ENCODE measurements around the gene ATRNL1.

The ATRNL1 gene

GRCh38 chr10:115829521-115830205 is 736.5 kb downstream of the ATRNL1 start:
- TF ChIP-seq, protein P1, sequence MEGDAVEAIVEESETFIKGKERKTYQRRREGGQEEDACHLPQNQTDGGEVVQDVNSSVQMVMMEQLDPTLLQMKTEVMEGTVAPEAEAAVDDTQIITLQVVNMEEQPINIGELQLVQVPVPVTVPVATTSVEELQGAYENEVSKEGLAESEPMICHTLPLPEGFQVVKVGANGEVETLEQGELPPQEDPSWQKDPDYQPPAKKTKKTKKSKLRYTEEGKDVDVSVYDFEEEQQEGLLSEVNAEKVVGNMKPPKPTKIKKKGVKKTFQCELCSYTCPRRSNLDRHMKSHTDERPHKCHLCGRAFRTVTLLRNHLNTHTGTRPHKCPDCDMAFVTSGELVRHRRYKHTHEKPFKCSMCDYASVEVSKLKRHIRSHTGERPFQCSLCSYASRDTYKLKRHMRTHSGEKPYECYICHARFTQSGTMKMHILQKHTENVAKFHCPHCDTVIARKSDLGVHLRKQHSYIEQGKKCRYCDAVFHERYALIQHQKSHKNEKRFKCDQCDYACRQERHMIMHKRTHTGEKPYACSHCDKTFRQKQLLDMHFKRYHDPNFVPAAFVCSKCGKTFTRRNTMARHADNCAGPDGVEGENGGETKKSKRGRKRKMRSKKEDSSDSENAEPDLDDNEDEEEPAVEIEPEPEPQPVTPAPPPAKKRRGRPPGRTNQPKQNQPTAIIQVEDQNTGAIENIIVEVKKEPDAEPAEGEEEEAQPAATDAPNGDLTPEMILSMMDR (IDR thresholded peaks at IDR 0.05): peak; percentile 26; the same call in 1 of the 2 replicates

DNA sequence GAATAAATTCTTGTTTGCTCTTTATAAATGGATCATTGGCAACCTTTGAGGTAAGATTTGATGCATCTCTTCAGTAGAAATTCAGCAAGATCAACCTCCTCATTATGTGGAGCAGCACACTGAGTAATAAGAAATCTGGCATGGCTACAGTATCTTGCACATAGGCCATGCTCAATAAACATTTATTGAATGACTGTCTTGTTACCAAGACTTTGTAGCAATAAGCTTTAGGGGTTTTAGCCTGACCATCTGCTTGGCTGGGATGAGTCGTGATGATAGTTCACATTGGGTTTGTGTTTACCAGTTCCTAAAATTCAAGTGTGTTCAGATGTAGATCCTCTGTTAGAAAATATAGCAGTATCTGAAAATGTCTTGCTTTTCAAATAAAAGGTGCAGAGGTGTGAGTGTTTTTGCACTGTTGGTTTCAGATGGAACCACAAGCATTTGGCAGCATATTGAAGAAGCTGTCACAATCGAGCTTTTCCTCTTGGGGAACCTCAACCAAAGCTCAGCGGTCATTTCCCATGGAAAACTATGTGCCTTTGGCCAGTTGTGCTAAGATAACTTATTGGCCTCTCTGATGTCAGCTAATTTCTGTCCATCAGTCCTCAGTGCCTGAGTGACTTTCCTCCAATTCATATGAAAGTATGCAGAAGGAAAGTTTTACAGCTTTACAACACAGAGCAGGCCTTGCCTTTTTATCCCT is 737.3 kb downstream of the ATRNL1 start:
- TF ChIP-seq, protein P1 (IDR thresholded peaks at IDR 0.05): no peak

GRCh38 chr10:115831016-115831415 is 737.9 kb downstream of the ATRNL1 start:
- TF ChIP-seq, protein P1 (IDR thresholded peaks at IDR 0.05): no peak

GRCh38 chr10:115833119-115833518 is 740.0 kb downstream of the ATRNL1 start:
- TF ChIP-seq, protein P1 (IDR thresholded peaks at IDR 0.05): no peak

DNA sequence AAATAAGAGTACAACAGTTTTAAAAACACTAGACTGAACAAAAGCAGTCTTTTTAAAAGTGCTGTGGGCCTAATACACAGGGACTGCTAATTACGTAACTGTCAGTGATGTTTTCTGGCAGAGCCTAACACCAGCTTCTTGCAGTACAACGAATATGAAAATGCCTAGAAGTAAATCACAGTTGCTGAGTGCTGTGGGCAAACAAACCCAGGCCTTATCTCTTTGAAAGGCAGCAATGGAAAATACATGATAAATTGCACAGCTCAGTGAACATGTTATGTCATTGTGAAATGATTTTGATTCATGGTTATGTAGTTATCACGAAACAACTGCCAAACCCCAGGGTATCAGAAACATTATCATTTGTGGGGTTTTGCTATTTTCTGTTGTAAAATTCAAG is 751.4 kb downstream of the ATRNL1 start:
- TF ChIP-seq, protein P1 (IDR thresholded peaks at IDR 0.05): no peak

DNA sequence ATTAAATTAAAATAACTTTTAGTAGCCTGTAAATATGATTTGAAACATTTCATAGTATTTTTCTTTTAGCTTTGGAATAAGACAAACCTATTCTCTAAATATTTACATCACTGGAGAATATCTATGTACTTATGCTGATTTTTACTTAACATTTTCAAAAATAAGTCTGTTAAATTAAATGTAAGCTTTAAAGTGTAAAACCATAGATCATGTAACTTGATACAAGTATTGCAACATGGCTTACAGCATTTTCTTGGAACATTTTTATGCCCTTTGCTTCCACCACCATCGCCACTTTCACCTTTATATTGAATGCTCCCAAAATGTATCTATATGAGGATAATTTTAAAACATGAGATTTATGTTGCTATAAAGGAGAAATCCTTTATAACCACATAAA is 752.8 kb downstream of the ATRNL1 start:
- TF ChIP-seq, protein P1 (IDR thresholded peaks at IDR 0.05): no peak

- TF ChIP-seq, protein P1 (IDR thresholded peaks at IDR 0.05): no peak
Measured at GRCh38 chr10:115846528-115846927, 753.4 kb downstream of the ATRNL1 start.

All from LNCAP (cell line).